Upper lobe of left lung (tissue), 6 donors: Measurements from ENCODE around the gene EPHA8. TPM values are rescaled to one million over a fixed set of nuclear protein-coding genes. Genes with fewer than 3 reads are reported as not detected.

ENCODE experiments used
- ATAC-seq, 2 donors: fragments of 200-7000 bp; cut with Tn5 transposase; one replicate each; pipeline ENCODE4 v1.9.1; 2022; ENCODE audit warnings: mild to moderate bottlenecking in 2 of 2, moderate library complexity in 2 of 2; ENCODE audit not compliant: low FRiP score in 2 of 2
- DNase-seq, 2 donors: peaks; one replicate each; pipeline ENCODE4 v3.0.0-alpha.2; 2019 to 2020
- H3K27ac ChIP-seq, 4 donors: fragments of 200-600 bp; sonication (generic); one replicate each; pipeline ENCODE4 v1.5.1; 2016 to 2019
- H3K27me3 ChIP-seq, 4 donors: fragments of 200-600 bp; sonication (generic); one replicate each; pipeline ENCODE4 v1.5.1; 2017 to 2019
- H3K36me3 ChIP-seq, 4 donors: fragments of 200-600 bp; sonication (generic); one replicate each; pipeline ENCODE4 v1.5.1; 2016 to 2019
- H3K4me1 ChIP-seq, 4 donors: fragments of 200-600 bp; sonication (generic); one replicate each; pipeline ENCODE4 v1.5.1; 2018 to 2019
- H3K4me3 ChIP-seq, 4 donors: fragments of 200-600 bp; sonication (generic); one replicate each; pipeline ENCODE4 v1.5.1; 2017 to 2019; ENCODE audit warnings: mild to moderate bottlenecking in 2 of 4, moderate library complexity in 1 of 4
- H3K9me3 ChIP-seq, 4 donors: fragments of 200-600 bp; sonication (generic); one replicate each; pipeline ENCODE4 v1.5.1; 2018 to 2019
- CTCF ChIP-seq, 6 experiments: fragments of 450-650 bp in 4 of 6; fragments of 200-600 bp in 2 of 6; sonication (generic) in 2 of 6; IDR thresholded peaks; one replicate each; pipeline ENCODE4 v1.5.1; 2016 to 2019; ENCODE audit warnings: antibody characterized with exemption in 6 of 6
- EP300 ChIP-seq, 4 donors: sonication (generic); formaldehyde crosslinking; IDR thresholded peaks; one replicate each; pipeline ENCODE4 v1.5.1; 2017; ENCODE audit warnings: antibody characterized with exemption in 4 of 4, control low read depth in 2 of 4
- POLR2A ChIP-seq, 4 donors: fragments of 450-650 bp; IDR thresholded peaks; one replicate each; pipeline ENCODE4 v1.5.1; 2016 to 2017; ENCODE audit warnings: antibody characterized with exemption in 4 of 4, mild to moderate bottlenecking in 2 of 4
- POLR2AphosphoS5 ChIP-seq, 2 donors: sonication (generic); formaldehyde crosslinking; IDR thresholded peaks; one replicate each; pipeline ENCODE4 v1.5.1; 2017; ENCODE audit warnings: antibody characterized with exemption in 2 of 2
- WGBS, 2 donors: methylation state at CpG; one replicate each; pipeline ENCODE4 v1.1.5; 2017 to 2018; 5-methylcytosine and 5-hydroxymethylcytosine counted together
- total RNA-seq, 6 donors: library from RNA; depleted of rRNA in 4 of 6; stranded (reverse); fragments of >200 nt in 4 of 6; gene quantifications; one replicate each; pipeline versions ENCODE4 v1.1.0 to v1.2.1, GENCODE V29; 2016 to 2021
- donor health status: DM: no; HTN: no; CAD: no; lungs with moderate emphysema.
- donor health status: DM: no; HTN: yes; CAD: no; lungs with severe emphysema.

The EPHA8 gene
- total RNA-seq, 6 donors from 2014 or later: not detected

GRCh38 chr1:22606161-22606560, 42.9 kb downstream of the EPHA8 start:
- Histone ChIP-seq H3K27me3 (no peaks in the 10 kb centered on the region), H3K4me1 (no peaks in the 10 kb centered on the region), H3K4me3 (no peak overlapping the region), H3K36me3 (no peaks in the 10 kb centered on the region), H3K9me3 (no peaks in the 10 kb centered on the region), H3K27ac (no peak overlapping the region)
- ATAC-seq (no peak), DNase-seq (no peak)
- no peak for TF ChIP-seq EP300 (IDR thresholded peaks at IDR 0.05)
- TF ChIP-seq CTCF (IDR thresholded peaks at IDR 0.05): no peak
- no peak for TF ChIP-seq POLR2A (IDR thresholded peaks at IDR 0.05)
- WGBS, 2 donors: 47 to 55% methylated on average over 4 of the region's 4 CpGs

DNA sequence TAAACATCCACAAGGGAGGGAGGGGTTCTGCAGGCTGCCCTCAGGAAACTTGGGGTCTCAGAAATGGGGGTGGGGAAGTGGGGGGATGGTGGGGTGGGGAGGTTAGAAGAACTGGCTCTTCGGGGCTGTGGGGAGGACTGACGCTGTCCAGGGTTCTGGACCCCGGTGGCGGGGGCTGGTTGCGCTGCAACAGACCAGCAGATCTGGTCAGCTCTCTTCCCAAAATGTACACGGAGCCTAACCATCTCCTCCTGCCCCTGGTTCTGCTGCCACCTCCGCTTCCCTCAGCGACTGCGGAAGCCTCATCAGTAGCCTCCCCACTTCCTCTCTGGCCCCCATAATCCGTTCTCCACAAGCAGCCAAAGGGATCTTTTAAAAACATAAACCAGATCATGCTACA, 43.9 kb downstream of the EPHA8 start:
- no peaks in the 10 kb centered on the region for H3K36me3 ChIP-seq
- ATAC-seq: no peak
- no peak for DNase-seq
- no peaks in the 10 kb centered on the region for H3K27me3 ChIP-seq
- H3K4me3 ChIP-seq: no peak overlapping the region
- WGBS, 2 donors: 10% methylated on average over 10 of the region's 10 CpGs
- H3K4me1 ChIP-seq: no peaks in the 10 kb centered on the region
- no peaks in the 10 kb centered on the region for H3K9me3 ChIP-seq
- no peak overlapping the region for H3K27ac ChIP-seq
- TF ChIP-seq POLR2A (IDR thresholded peaks at IDR 0.05) (no peak), EP300 (IDR thresholded peaks at IDR 0.05) (no peak)

GRCh38 chr1:22608361-22608760, 45.1 kb downstream of the EPHA8 start:
- H3K27ac ChIP-seq: no peak overlapping the region
- DNase-seq: no peak
- no peaks in the 10 kb centered on the region for H3K4me1 ChIP-seq
- H3K9me3 ChIP-seq: no peaks in the 10 kb centered on the region
- no peak overlapping the region for H3K4me3 ChIP-seq
- no peaks in the 10 kb centered on the region for H3K36me3 ChIP-seq
- TF ChIP-seq CTCF (IDR thresholded peaks at IDR 0.05) (no peak), POLR2AphosphoS5 (IDR thresholded peaks at IDR 0.05) (no peak), POLR2A (IDR thresholded peaks at IDR 0.05) (no peak), EP300 (IDR thresholded peaks at IDR 0.05) (no peak)
- WGBS, 2 donors: 58 to 65% methylated on average over 3 of the region's 3 CpGs
- H3K27me3 ChIP-seq: no peaks in the 10 kb centered on the region
- no peak for ATAC-seq

DNA sequence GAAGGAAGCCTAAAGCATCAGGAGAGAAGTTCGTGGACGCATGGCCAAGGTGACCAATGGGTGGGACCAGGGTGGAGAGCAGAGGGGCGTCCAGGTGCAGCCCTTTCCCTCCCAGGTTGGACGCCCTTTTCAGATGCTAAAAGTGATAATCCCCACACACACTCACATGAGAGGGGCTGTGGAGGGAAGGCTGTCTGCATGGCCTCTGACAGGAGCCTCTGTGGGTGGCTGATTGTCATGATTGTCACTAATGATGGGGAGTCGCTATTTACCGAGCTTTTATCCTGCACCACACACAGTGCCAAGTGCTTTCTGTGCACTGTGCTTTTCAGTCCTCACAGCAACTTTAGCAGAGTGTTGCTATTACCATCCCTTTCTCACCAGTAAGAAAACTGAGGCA, 46.0 kb downstream of the EPHA8 start:
- WGBS, 2 donors: 14 to 15% methylated on average over 6 of the region's 6 CpGs
- DNase-seq (no peak), ATAC-seq (no peak)
- H3K27me3 ChIP-seq: no peaks in the 10 kb centered on the region
- no peak overlapping the region for H3K27ac ChIP-seq
- H3K4me3 ChIP-seq: no peak overlapping the region
- no peaks in the 10 kb centered on the region for H3K36me3 ChIP-seq
- TF ChIP-seq EP300 (IDR thresholded peaks at IDR 0.05) (no peak), CTCF (IDR thresholded peaks at IDR 0.05) (no peak), POLR2A (IDR thresholded peaks at IDR 0.05) (no peak), POLR2AphosphoS5 (IDR thresholded peaks at IDR 0.05) (no peak)
- no peaks in the 10 kb centered on the region for H3K4me1 ChIP-seq
- no peaks in the 10 kb centered on the region for H3K9me3 ChIP-seq

GRCh38 chr1:22611530-22611947, 48.2 kb downstream of the EPHA8 start:
- DNase-seq: no peak
- Histone ChIP-seq H3K4me3 (no peak overlapping the region), H3K36me3 (no peaks in the 10 kb centered on the region), H3K27ac (no peak overlapping the region), H3K27me3 (no peaks in the 10 kb centered on the region), H3K4me1 (no peaks in the 10 kb centered on the region), H3K9me3 (no peaks in the 10 kb centered on the region)
- ATAC-seq: peak in 1 of 2 donors; percentile 38
- 19 to 23% methylated on average over 7 of the region's 7 CpGs for WGBS, 2 donors
- no peak for TF ChIP-seq EP300 (IDR thresholded peaks at IDR 0.05)
- no peak for TF ChIP-seq CTCF (IDR thresholded peaks at IDR 0.05)
- TF ChIP-seq POLR2AphosphoS5 (IDR thresholded peaks at IDR 0.05): no peak
- TF ChIP-seq POLR2A (IDR thresholded peaks at IDR 0.05): no peak
